B cell (primary cell): ENCODE measurements around the gene PLCD3. TPM values are rescaled to one million over a fixed set of nuclear protein-coding genes. Genes with fewer than 3 reads are reported as not detected.

Experiments used
- ATAC-seq: fragments of 200-7000 bp; cut with Tn5 transposase; one replicate; pipeline ENCODE4 v1.10.0; 2021; ENCODE audit warnings: low read depth, mild to moderate bottlenecking, moderate number of reproducible peaks, moderate library complexity
- CTCF ChIA-PET: fragments of 350-600 bp; sonication (Branson Sonifier 250); formaldehyde crosslinking; loops from one replicate; lab custom pipeline; 2021; ENCODE audit warnings: antibody characterized with exemption, inconsistent platforms; lab: Charles Lee
- POLR2A ChIA-PET: fragments of 350-600 bp; sonication (Branson Sonifier 250); formaldehyde crosslinking; loops from one replicate; lab custom pipeline; 2021; ENCODE audit warnings: antibody characterized with exemption; lab: Charles Lee
- DNase-seq: peaks from one replicate; pipeline ENCODE4 v3.0.0; 2013
- H2AFZ ChIP-seq: 2 replicates; pipeline ENCODE4 v1.6.1; 2012; ENCODE audit warnings: mild to moderate bottlenecking, low read depth, low read length; ENCODE audit not compliant: insufficient read depth, poor library complexity, severe bottlenecking
- H3K27ac ChIP-seq, 2 donors: 1 replicate in 1 of 2; 2 replicates in 1 of 2; pipeline ENCODE4 v1.5.1; 2012 to 2013; ENCODE audit warnings: low read length in 2 of 2, mild to moderate bottlenecking in 2 of 2, moderate library complexity in 1 of 2
- H3K27me3 ChIP-seq, 4 experiments: fragments of 200-600 bp in 1 of 4; sonication (generic) in 1 of 4; replicated peaks in 1 of 4; 1 replicate in 2 of 4; 2 replicates in 2 of 4; pipeline versions ENCODE4 v1.6.1 to v1.7.0; 2013 to 2016; ENCODE audit warnings: low read length in 3 of 4, mild to moderate bottlenecking in 2 of 4, mixed read lengths in 1 of 4, moderate library complexity in 1 of 4; ENCODE audit not compliant: insufficient read depth in 4 of 4, control insufficient read depth in 3 of 4; ENCODE audit errors: control extremely low read depth in 1 of 4
- H3K36me3 ChIP-seq, 2 experiments: replicated peaks in 1 of 2; 1 replicate in 1 of 2; 2 replicates in 1 of 2; pipeline versions ENCODE4 v1.6.1 to v1.7.1; 2013; ENCODE audit warnings: low read length in 1 of 2; ENCODE audit not compliant: insufficient read depth in 2 of 2, control insufficient read depth in 1 of 2; ENCODE audit errors: control extremely low read depth in 1 of 2, extremely low read depth in 1 of 2
- H3K4me1 ChIP-seq, 2 donors: fragments of 200-600 bp in 1 of 2; sonication (generic) in 1 of 2; 1 replicate in 1 of 2; 2 replicates in 1 of 2; pipeline versions ENCODE4 v1.5.1 to v1.6.1; 2013 to 2017; ENCODE audit warnings: low read length in 2 of 2; ENCODE audit not compliant: control insufficient read depth in 2 of 2, insufficient read depth in 2 of 2
- H3K4me2 ChIP-seq: replicated peaks from 2 replicates; pipeline ENCODE3; 2012; ENCODE audit warnings: mild to moderate bottlenecking, low read depth, low read length; ENCODE audit not compliant: poor library complexity, severe bottlenecking
- H3K4me3 ChIP-seq, 5 experiments: fragments of 200-600 bp in 1 of 5; sonication (generic) in 1 of 5; 1 replicate in 3 of 5; 2 replicates in 2 of 5; pipeline versions ENCODE4 v1.5.1 to v1.7.0; 2011 to 2016; ENCODE audit warnings: low read length in 4 of 5, mild to moderate bottlenecking in 4 of 5, low read depth in 2 of 5, control low read depth in 1 of 5, moderate library complexity in 1 of 5; ENCODE audit not compliant: insufficient read depth in 1 of 5; ENCODE audit errors: control extremely low read depth in 1 of 5, extremely low read depth in 1 of 5
- H3K79me2 ChIP-seq: fragments of 200-600 bp; sonication (generic); one replicate; pipeline ENCODE4 v1.6.0; 2016; ENCODE audit warnings: low read length; ENCODE audit not compliant: control insufficient read depth, insufficient read depth
- H3K9ac ChIP-seq: fragments of 200-600 bp; sonication (generic); 2 replicates; pipeline ENCODE4 v1.6.1; 2017; ENCODE audit warnings: mild to moderate bottlenecking, low read length, moderate library complexity
- H3K9me3 ChIP-seq, 3 donors: one replicate each; pipeline versions ENCODE4 v1.6.1 to v1.7.1; 2013; ENCODE audit warnings: low read length in 2 of 3; ENCODE audit not compliant: control insufficient read depth in 2 of 3, insufficient read depth in 1 of 3; ENCODE audit errors: control extremely low read depth in 1 of 3
- H4K20me1 ChIP-seq: 2 replicates; pipeline ENCODE4 v1.6.0; 2012; ENCODE audit warnings: mild to moderate bottlenecking, low read length; ENCODE audit not compliant: insufficient read depth, control insufficient read depth, poor library complexity, severe bottlenecking
- H3K27ac Mint-ChIP-seq: one replicate; pipeline ENCODE4 v1.8.0; 2021; ENCODE audit warnings: mixed read lengths
- H3K27me3 Mint-ChIP-seq: one replicate; pipeline ENCODE4 v1.8.0; 2021; ENCODE audit warnings: mixed read lengths
- H3K4me1 Mint-ChIP-seq: one replicate; pipeline ENCODE4 v1.8.0; 2021; ENCODE audit warnings: mixed read lengths
- H3K4me3 Mint-ChIP-seq: one replicate; pipeline ENCODE4 v1.8.0; 2021; ENCODE audit warnings: mixed read lengths
- H3K9me3 Mint-ChIP-seq: one replicate; pipeline ENCODE4 v1.8.0; 2022; ENCODE audit warnings: mixed read lengths; ENCODE audit not compliant: insufficient read depth
- CTCF ChIP-seq: fragments of 200-600 bp; IDR thresholded peaks from one replicate; pipeline ENCODE4 v1.8.0; 2022; ENCODE audit warnings: antibody characterized with exemption, mild to moderate bottlenecking
- EZH2 ChIP-seq: IDR thresholded peaks from 2 replicates; pipeline ENCODE4 v1.6.1; 2012; ENCODE audit warnings: borderline replicate concordance, low read depth, mild to moderate bottlenecking, moderate library complexity, low read length; ENCODE audit not compliant: insufficient read depth, poor library complexity, severe bottlenecking
- WGBS: methylation state at CpG from one replicate; pipeline ENCODE4 v1.1.5; 2013; ENCODE audit warnings: missing lambda C conversion rate; ENCODE audit not compliant: insufficient coverage; 5-methylcytosine and 5-hydroxymethylcytosine counted together
- intact Hi-C: fragments of 100-400 bp; cut with micrococcal nuclease; formaldehyde crosslinking; loops from one replicate; pipeline ENCODE4 v1.10.0; 2022
- polyA plus RNA-seq: library from polyadenylated mRNA; depleted of rRNA; stranded (reverse); fragments of >200 nt; gene quantifications from 2 replicates; pipeline ENCODE4 v1.2.3, GENCODE V29; 2012
- total RNA-seq, 2 donors: library from RNA; stranded (reverse); fragments of 120-200 nt in 1 of 2; gene quantifications; 1 replicate in 1 of 2; 2 replicates in 1 of 2; pipeline versions ENCODE4 v1.2.3 to v1.2.4, GENCODE V29; 2013 to 2022

Gene PLCD3
- total and polyA plus RNA-seq, 2 donors (not counting 1 experiment from before 2014, with no cell fraction given) = 0.54 to 2.2 TPM

GRCh38 chr17:45171338-45172231, 39.3 kb upstream of the PLCD3 start:
- no peak for TF ChIP-seq CTCF
- no peak for TF ChIP-seq EZH2
- DNase-seq (no peak), ATAC-seq (no peak)
- Histone ChIP-seq H3K79me2 (no peaks in the 10 kb centered on the region), H3K4me2 (peak overlapping the region; percentile 76), H3K4me3 (no peak overlapping the region), H3K27ac (no peak overlapping the region), H3K27me3 (no peaks in the 10 kb centered on the region), H4K20me1 (no peaks in the 10 kb centered on the region), H2AFZ (peak overlapping the region; percentile 87), H3K36me3 (no peaks in the 10 kb centered on the region), H3K9ac (no peak overlapping the region), H3K9me3 (no peaks in the 10 kb centered on the region), H3K4me1 (peaks cover 11 to 16% of the 10 kb centered on the region in 2 donors)
- intact Hi-C loops = loop anchor here (1.0 to 2.0 kb wide), 4 partner anchors 10 to 75 kb away; partner anchors contain the start of genes ACBD4, HEXIM1 and HEXIM2
- Mint-ChIP-seq H3K4me1 (peaks cover 12% of the 10 kb centered on the region), H3K27ac (peak overlapping the region; percentile 97), H3K27me3 (no peaks in the 10 kb centered on the region), H3K9me3 (no peaks in the 10 kb centered on the region), H3K4me3 (peak overlapping the region; percentile 86)
- ChIA-PET POLR2A (interaction anchor here (0.6 to 3.6 kb wide), 4 partner anchors 10 to 454 kb away, joined by 3 to 23 read pairs (median 13); partner anchors contain the start of genes HEXIM1 and HEXIM2), CTCF (interaction anchor here (0.9 to 3.0 kb wide), 6 partner anchors 16 to 36 kb away, joined by 3 to 32 read pairs (median 16); partner anchors contain the start of genes ACBD4 and HEXIM1)
- 76% methylated on average over 16 of the region's 20 CpGs for WGBS
